NCI-H526 (cell line): ENCODE measurements around the gene TRERF1.
"Not testable (repeated sequence)": the region's sequence is repeated elsewhere in the genome, so short reads cannot be mapped to it uniquely, and the experiment has no call there.

Experiments used
- DNase-seq, 2 experiments: peaks; one replicate each; lab custom pipeline; 2025; lab: John Stamatoyannopoulos, UW

Gene TRERF1

GRCh38 chr6:42451333-42452170 lies at the start of gene TRERF1:
TRERF1 (minus strand) TSS chr6:42451926; CDS start chr6:42269590, 182,336 bp downstream.
- DNase-seq: peak; percentile 91 to 94

GRCh38 chr6:42498473-42499128 lies 46.9 kb upstream of the TRERF1 start:
- DNase-seq: no peak

- DNase-seq: no peak
Measured at GRCh38 chr6:42493914-42494539, 42.3 kb upstream of the TRERF1 start.

GRCh38 chr6:42488129-42488528 lies 36.4 kb upstream of the TRERF1 start:
- DNase-seq: no peak

- no peak for DNase-seq
Measured at GRCh38 chr6:42484261-42484660, 32.5 kb upstream of the TRERF1 start.

GRCh38 chr6:42482174-42482573 lies 30.4 kb upstream of the TRERF1 start:
- DNase-seq: no peak

- no peak for DNase-seq
Measured at GRCh38 chr6:42471714-42472113, 20.0 kb upstream of the TRERF1 start.

GRCh38 chr6:42471142-42471541 lies 19.4 kb upstream of the TRERF1 start:
- no peak for DNase-seq

GRCh38 chr6:42468273-42468672 lies 16.5 kb upstream of the TRERF1 start:
- no peak for DNase-seq

- DNase-seq: no peak
Measured at GRCh38 chr6:42467651-42468050, 15.9 kb upstream of the TRERF1 start.

GRCh38 chr6:42466470-42466869 lies 14.7 kb upstream of the TRERF1 start:
- DNase-seq: not testable (repeated sequence)

- no peak for DNase-seq
Measured at GRCh38 chr6:42462474-42462972, 10.8 kb upstream of the TRERF1 start.

GRCh38 chr6:42460883-42461282 lies 9.2 kb upstream of the TRERF1 start:
- no peak for DNase-seq

GRCh38 chr6:42459888-42460287 lies 8.2 kb upstream of the TRERF1 start:
- no peak for DNase-seq

GRCh38 chr6:42454428-42454791 lies 2.7 kb upstream of the TRERF1 start:
- no peak for DNase-seq

- DNase-seq: peak; percentile 22 to 59
Measured at GRCh38 chr6:42453654-42454427, 2.1 kb upstream of the TRERF1 start.

GRCh38 chr6:42453031-42453653 lies 1.4 kb upstream of the TRERF1 start:
- DNase-seq: peak; percentile 82 to 95

- peak; percentile 51 to 94 for DNase-seq
Measured at GRCh38 chr6:42452171-42453030, 675 bp upstream of the TRERF1 start.

- DNase-seq: peak in 1 of 2 experiments; percentile 34
Measured at GRCh38 chr6:42450477-42451332, 1.0 kb downstream of the TRERF1 start.
